Esophagus squamous epithelium (tissue), 4 donors: ENCODE results near the gene EWSR1.

Experiments used
- POLR2A ChIP-seq, 4 donors: fragments of 450-650 bp; IDR thresholded peaks; one replicate each; pipeline ENCODE4 v1.6.1; 2017; ENCODE audit warnings: antibody characterized with exemption in 4 of 4, mild to moderate bottlenecking in 4 of 4, moderate library complexity in 3 of 4
- TF ChIP-seq, protein P1 (sequence below), 6 experiments: fragments of 450-650 bp in 4 of 6; fragments of 200-600 bp in 2 of 6; sonication (generic) in 2 of 6; IDR thresholded peaks; one replicate each; pipeline ENCODE4 v1.5.1; 2016 to 2019; ENCODE audit warnings: antibody characterized with exemption in 6 of 6, mild to moderate bottlenecking in 4 of 6, moderate library complexity in 4 of 6

DNA sequence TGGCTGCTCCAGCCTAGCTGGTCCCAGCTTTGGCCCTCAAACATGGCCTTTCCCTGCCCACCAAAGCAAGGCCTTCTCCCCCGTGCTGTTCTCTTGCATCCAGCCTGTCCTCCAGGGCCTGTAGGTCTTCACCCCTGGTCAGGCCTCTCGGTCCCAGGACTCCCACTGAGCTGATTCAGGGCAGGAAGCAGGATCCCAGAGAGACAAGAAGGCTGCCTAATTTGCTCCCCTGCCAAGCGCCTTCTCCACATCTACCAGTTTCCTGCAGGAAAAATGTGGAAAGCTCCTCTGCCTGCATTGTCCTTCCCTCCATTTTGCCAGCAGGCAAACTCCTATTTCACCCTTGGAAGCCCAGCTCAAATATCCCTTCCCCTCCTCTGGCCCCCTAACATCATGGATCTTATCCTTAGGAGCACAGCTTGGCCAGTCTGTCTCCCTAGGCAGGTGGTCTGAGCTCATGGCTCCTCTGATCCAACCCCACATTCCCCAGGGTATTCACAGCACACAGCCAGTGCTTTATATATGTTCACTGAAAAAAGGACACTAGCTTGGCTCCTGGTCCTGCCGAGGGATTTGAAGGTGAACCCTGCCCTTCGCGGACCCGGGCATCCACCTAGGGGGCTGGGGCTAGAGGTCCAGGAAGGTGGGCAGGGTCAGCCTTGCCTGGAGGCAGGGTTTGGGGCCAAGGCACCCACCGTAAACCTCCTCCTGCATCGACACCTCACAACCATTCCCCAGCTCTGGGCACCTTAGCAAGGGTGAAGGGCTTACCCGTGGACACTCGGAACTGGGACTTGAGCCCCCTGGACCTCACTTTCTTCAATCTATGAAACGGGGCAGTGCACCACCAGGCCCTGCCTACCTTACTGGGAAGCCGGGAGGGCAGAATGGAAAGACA lies 1.3 kb upstream of the EWSR1 start:
- TF ChIP-seq, protein P1, sequence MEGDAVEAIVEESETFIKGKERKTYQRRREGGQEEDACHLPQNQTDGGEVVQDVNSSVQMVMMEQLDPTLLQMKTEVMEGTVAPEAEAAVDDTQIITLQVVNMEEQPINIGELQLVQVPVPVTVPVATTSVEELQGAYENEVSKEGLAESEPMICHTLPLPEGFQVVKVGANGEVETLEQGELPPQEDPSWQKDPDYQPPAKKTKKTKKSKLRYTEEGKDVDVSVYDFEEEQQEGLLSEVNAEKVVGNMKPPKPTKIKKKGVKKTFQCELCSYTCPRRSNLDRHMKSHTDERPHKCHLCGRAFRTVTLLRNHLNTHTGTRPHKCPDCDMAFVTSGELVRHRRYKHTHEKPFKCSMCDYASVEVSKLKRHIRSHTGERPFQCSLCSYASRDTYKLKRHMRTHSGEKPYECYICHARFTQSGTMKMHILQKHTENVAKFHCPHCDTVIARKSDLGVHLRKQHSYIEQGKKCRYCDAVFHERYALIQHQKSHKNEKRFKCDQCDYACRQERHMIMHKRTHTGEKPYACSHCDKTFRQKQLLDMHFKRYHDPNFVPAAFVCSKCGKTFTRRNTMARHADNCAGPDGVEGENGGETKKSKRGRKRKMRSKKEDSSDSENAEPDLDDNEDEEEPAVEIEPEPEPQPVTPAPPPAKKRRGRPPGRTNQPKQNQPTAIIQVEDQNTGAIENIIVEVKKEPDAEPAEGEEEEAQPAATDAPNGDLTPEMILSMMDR (IDR thresholded peaks at IDR 0.05): no peak
- no peak for TF ChIP-seq POLR2A (IDR thresholded peaks at IDR 0.05)
